Brain microvascular endothelial cell (primary cell): ENCODE data around the gene L3MBTL2.

Source experiments
- DNase-seq: peaks from one replicate; pipeline ENCODE4 v3.0.0-alpha.2; 2020
- H3K27ac ChIP-seq: fragments of 250-450 bp; sonication (Bioruptor Pico); 2 replicates; pipeline ENCODE4 v1.5.1; 2020; ENCODE audit warnings: mild to moderate bottlenecking, moderate library complexity
- H3K27me3 ChIP-seq: fragments of 250-450 bp; sonication (Bioruptor Pico); replicated peaks from 2 replicates; pipeline ENCODE4 v1.5.1; 2020; ENCODE audit warnings: mild to moderate bottlenecking
- H3K36me3 ChIP-seq: fragments of 250-450 bp; sonication (Bioruptor Pico); replicated peaks from 2 replicates; pipeline ENCODE4 v1.5.1; 2020; ENCODE audit warnings: mild to moderate bottlenecking
- H3K4me3 ChIP-seq: 2 replicates; pipeline ENCODE4 v1.5.1; 2011; ENCODE audit warnings: low read depth, mild to moderate bottlenecking, control low read depth, low read length, moderate library complexity
- CTCF ChIP-seq: IDR thresholded peaks from 2 replicates; pipeline ENCODE4 v1.5.1; 2011; ENCODE audit warnings: low read depth, mild to moderate bottlenecking, moderate library complexity, low read length, control low read depth, inconsistent platforms; ENCODE audit errors: missing control alignments
- in situ Hi-C: cut with HindIII; loops from 2 replicates; pipeline ENCODE4 v1.10.0; 2017; ENCODE audit warnings: low sequenced_read_pairs, low pct_ligation_motif_present

L3MBTL2 gene

GRCh38 chr22:41271787-41272186 lies 66.7 kb downstream of the L3MBTL2 start:
- peaks cover 86% of the 10 kb centered on the region for H3K36me3 ChIP-seq
- H3K4me3 ChIP-seq = no peak overlapping the region
- in situ Hi-C loops = no loop called here
- DNase-seq = no peak
- H3K27ac ChIP-seq = no peak overlapping the region
- TF ChIP-seq CTCF = no peak
- H3K27me3 ChIP-seq = no peaks in the 10 kb centered on the region

- no peaks in the 10 kb centered on the region for H3K27me3 ChIP-seq
- no peak for DNase-seq
- no peak overlapping the region for H3K27ac ChIP-seq
- TF ChIP-seq CTCF = no peak
- peaks cover 82% of the 10 kb centered on the region for H3K36me3 ChIP-seq
- in situ Hi-C loops = no loop called here
- H3K4me3 ChIP-seq = no peak overlapping the region
Observed at GRCh38 chr22:41273128-41273527, 68.0 kb downstream of the L3MBTL2 start.

DNA sequence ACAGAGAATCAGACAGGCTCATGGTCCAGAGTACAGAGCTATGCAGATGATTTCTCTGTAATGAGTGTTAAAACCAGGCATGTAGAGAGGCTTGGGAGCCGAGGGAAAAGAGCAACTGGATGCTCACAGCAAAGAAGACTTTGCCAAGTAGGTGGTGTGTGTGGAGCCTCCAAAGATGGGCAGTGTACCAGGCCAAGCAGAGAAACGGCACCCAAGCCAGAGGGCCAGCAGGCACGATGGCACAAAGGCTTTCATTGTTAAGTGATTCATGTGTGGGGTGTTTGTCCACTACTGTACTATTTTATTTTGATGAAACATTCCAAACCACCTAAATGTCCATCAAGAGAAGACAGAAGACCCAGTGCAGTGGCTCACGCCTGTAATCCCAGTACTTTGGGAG lies 69.7 kb downstream of the L3MBTL2 start:
- H3K27ac ChIP-seq = no peak overlapping the region
- peaks cover 78% of the 10 kb centered on the region for H3K36me3 ChIP-seq
- H3K4me3 ChIP-seq = no peak overlapping the region
- in situ Hi-C loops = no loop called here
- DNase-seq = no peak
- no peak for TF ChIP-seq CTCF
- no peaks in the 10 kb centered on the region for H3K27me3 ChIP-seq

GRCh38 chr22:41280065-41280464 lies 75.0 kb downstream of the L3MBTL2 start:
- no peak overlapping the region for H3K27ac ChIP-seq
- H3K4me3 ChIP-seq = no peak overlapping the region
- no peak for TF ChIP-seq CTCF
- peaks cover 74% of the 10 kb centered on the region for H3K36me3 ChIP-seq
- H3K27me3 ChIP-seq = no peaks in the 10 kb centered on the region
- in situ Hi-C loops = no loop called here
- DNase-seq = no peak

- TF ChIP-seq CTCF = no peak
- no peak overlapping the region for H3K4me3 ChIP-seq
- in situ Hi-C loops = no loop called here
- H3K27me3 ChIP-seq = no peaks in the 10 kb centered on the region
- H3K36me3 ChIP-seq = peaks cover 67% of the 10 kb centered on the region
- no peak for DNase-seq
- H3K27ac ChIP-seq = no peak overlapping the region
Observed at GRCh38 chr22:41280854-41281253, 75.7 kb downstream of the L3MBTL2 start.
